ENCODE data around the gene EHD1.

The EHD1 gene

GRCh38 chr11:64887757-64888405, 9.5 kb upstream of the EHD1 start:
- Histone ChIP-seq H3K9me3 (ENCODE audit: insufficient read depth, low read depth, low read length) (no peaks in the 10 kb centered on the region), H3K9ac (ENCODE audit: low read depth, low read length) (no peak overlapping the region; the same call in 1 of the 2 replicates), H3K4me3 (ENCODE audit: low read length) (peak overlapping the region; percentile 28), H3K27me3 (ENCODE audit: insufficient read depth, low read length) (no peaks in the 10 kb centered on the region), H3K4me1 (ENCODE audit: insufficient read depth, low read length) (peaks cover 9% of the 10 kb centered on the region; the same call in 1 of the 2 replicates), H3K36me3 (ENCODE audit: insufficient read depth, low read length) (no peaks in the 10 kb centered on the region), H3K27ac (ENCODE audit: low read depth, low read length) (0 out of 2 replicates have a peak overlapping the region, but pooled peaks have one; percentile 42)
- 23% methylated on average over 34 of the region's 34 CpGs for WGBS

- H3K4me1 ChIP-seq (ENCODE audit: insufficient read depth, low read length), result peaks cover 9% of the 10 kb centered on the region; the same call in 1 of the 2 replicates
- H3K36me3 ChIP-seq (ENCODE audit: insufficient read depth, low read length), result no peaks in the 10 kb centered on the region
- 85% methylated on average over 7 of the region's 8 CpGs for WGBS
- H3K9ac ChIP-seq (ENCODE audit: low read depth, low read length), result no peak overlapping the region
- no peak overlapping the region for H3K27ac ChIP-seq (ENCODE audit: low read depth, low read length)
- H3K9me3 ChIP-seq (ENCODE audit: insufficient read depth, low read depth, low read length), result no peaks in the 10 kb centered on the region
- H3K4me3 ChIP-seq (ENCODE audit: low read length), result no peak overlapping the region
- no peaks in the 10 kb centered on the region for H3K27me3 ChIP-seq (ENCODE audit: insufficient read depth, low read length)
These were observed 8.9 kb upstream of the EHD1 start for GRCh38 chr11:64887234-64887756.

- peaks cover 9% of the 10 kb centered on the region; the same call in 1 of the 2 replicates for H3K4me1 ChIP-seq (ENCODE audit: insufficient read depth, low read length)
- H3K36me3 ChIP-seq (ENCODE audit: insufficient read depth, low read length), result no peaks in the 10 kb centered on the region
- H3K27me3 ChIP-seq (ENCODE audit: insufficient read depth, low read length), result no peaks in the 10 kb centered on the region
- no peak overlapping the region for H3K27ac ChIP-seq (ENCODE audit: low read depth, low read length)
- WGBS, result 94% methylated on average over 14 of the region's 15 CpGs
- no peaks in the 10 kb centered on the region for H3K9me3 ChIP-seq (ENCODE audit: insufficient read depth, low read depth, low read length)
- no peak overlapping the region for H3K9ac ChIP-seq (ENCODE audit: low read depth, low read length)
- H3K4me3 ChIP-seq (ENCODE audit: low read length), result no peak overlapping the region
These were observed 7.2 kb upstream of the EHD1 start for GRCh38 chr11:64885367-64886286.

GRCh38 chr11:64884019-64884418, 5.6 kb upstream of the EHD1 start:
- Histone ChIP-seq H3K36me3 (ENCODE audit: insufficient read depth, low read length) (no peaks in the 10 kb centered on the region), H3K9ac (ENCODE audit: low read depth, low read length) (no peak overlapping the region), H3K27me3 (ENCODE audit: insufficient read depth, low read length) (no peaks in the 10 kb centered on the region), H3K4me1 (ENCODE audit: insufficient read depth, low read length) (peaks cover 16% of the 10 kb centered on the region), H3K27ac (ENCODE audit: low read depth, low read length) (no peak overlapping the region), H3K4me3 (ENCODE audit: low read length) (no peak overlapping the region), H3K9me3 (ENCODE audit: insufficient read depth, low read depth, low read length) (no peaks in the 10 kb centered on the region)
- 91% methylated on average over 8 of the region's 8 CpGs for WGBS

- H3K9ac ChIP-seq (ENCODE audit: low read depth, low read length), result no peak overlapping the region
- H3K9me3 ChIP-seq (ENCODE audit: insufficient read depth, low read depth, low read length), result no peaks in the 10 kb centered on the region
- peaks cover 11% of the 10 kb centered on the region for H3K4me1 ChIP-seq (ENCODE audit: insufficient read depth, low read length)
- no peaks in the 10 kb centered on the region for H3K27me3 ChIP-seq (ENCODE audit: insufficient read depth, low read length)
- no peak overlapping the region for H3K27ac ChIP-seq (ENCODE audit: low read depth, low read length)
- H3K36me3 ChIP-seq (ENCODE audit: insufficient read depth, low read length), result no peaks in the 10 kb centered on the region
- WGBS, result 93% methylated on average over 5 of the region's 5 CpGs
- H3K4me3 ChIP-seq (ENCODE audit: low read length), result no peak overlapping the region
These were observed 5.2 kb upstream of the EHD1 start for GRCh38 chr11:64883575-64883974.

GRCh38 chr11:64882243-64882642, 3.8 kb upstream of the EHD1 start:
- H3K9me3 ChIP-seq (ENCODE audit: insufficient read depth, low read depth, low read length), result no peaks in the 10 kb centered on the region
- 93% methylated on average over 5 of the region's 5 CpGs for WGBS
- peaks cover 8% of the 10 kb centered on the region for H3K4me1 ChIP-seq (ENCODE audit: insufficient read depth, low read length)
- no peak overlapping the region for H3K4me3 ChIP-seq (ENCODE audit: low read length)
- no peaks in the 10 kb centered on the region for H3K36me3 ChIP-seq (ENCODE audit: insufficient read depth, low read length)
- H3K27me3 ChIP-seq (ENCODE audit: insufficient read depth, low read length), result 0 out of 2 replicates have a peak, but pooled peaks cover 6% of the 10 kb centered on the region
- H3K9ac ChIP-seq (ENCODE audit: low read depth, low read length), result no peak overlapping the region
- no peak overlapping the region for H3K27ac ChIP-seq (ENCODE audit: low read depth, low read length)

- H3K27ac ChIP-seq (ENCODE audit: low read depth, low read length), result no peak overlapping the region
- peaks cover 15% of the 10 kb centered on the region for H3K4me1 ChIP-seq (ENCODE audit: insufficient read depth, low read length)
- 94% methylated on average over 8 of the region's 8 CpGs for WGBS
These were observed 3.1 kb upstream of the EHD1 start for GRCh38 chr11:64881476-64881875.

GRCh38 chr11:64880240-64881001, 2.0 kb upstream of the EHD1 start:
- Histone ChIP-seq H3K27ac (ENCODE audit: low read depth, low read length) (no peak overlapping the region), H3K9me3 (ENCODE audit: insufficient read depth, low read depth, low read length) (no peaks in the 10 kb centered on the region), H3K9ac (ENCODE audit: low read depth, low read length) (no peak overlapping the region), H3K36me3 (ENCODE audit: insufficient read depth, low read length) (no peaks in the 10 kb centered on the region), H3K4me1 (ENCODE audit: insufficient read depth, low read length) (peaks cover 16% of the 10 kb centered on the region), H3K27me3 (ENCODE audit: insufficient read depth, low read length) (0 out of 2 replicates have a peak, but pooled peaks cover 6% of the 10 kb centered on the region), H3K4me3 (ENCODE audit: low read length) (no peak overlapping the region)
- 88% methylated on average over 14 of the region's 14 CpGs for WGBS

More at GRCh38 chr11:64881476-64881875, 3.1 kb upstream of the EHD1 start:
- Histone ChIP-seq H3K4me3 (ENCODE audit: low read length) (no peak overlapping the region), H3K36me3 (ENCODE audit: insufficient read depth, low read length) (no peaks in the 10 kb centered on the region), H3K9me3 (ENCODE audit: insufficient read depth, low read depth, low read length) (no peaks in the 10 kb centered on the region), H3K27me3 (ENCODE audit: insufficient read depth, low read length) (0 out of 2 replicates have a peak, but pooled peaks cover 6% of the 10 kb centered on the region), H3K9ac (ENCODE audit: low read depth, low read length) (no peak overlapping the region)

- Histone ChIP-seq H3K9me3 (ENCODE audit: insufficient read depth, low read depth, low read length) (no peaks in the 10 kb centered on the region), H3K9ac (ENCODE audit: low read depth, low read length) (peak overlapping the region; percentile 94), H3K27me3 (ENCODE audit: insufficient read depth, low read length) (0 out of 2 replicates have a peak, but pooled peaks cover 6% of the 10 kb centered on the region), H3K36me3 (ENCODE audit: insufficient read depth, low read length) (0 out of 2 replicates have a peak, but pooled peaks cover 5% of the 10 kb centered on the region), H3K27ac (ENCODE audit: low read depth, low read length) (peak overlapping the region; percentile 79), H3K4me3 (ENCODE audit: low read length) (peak overlapping the region; percentile 97), H3K4me1 (ENCODE audit: insufficient read depth, low read length) (peaks cover 16% of the 10 kb centered on the region)
- 25% methylated on average over 15 of the region's 16 CpGs for WGBS
These were observed 951 bp upstream of the EHD1 start for GRCh38 chr11:64879244-64879900.

GRCh38 chr11:64878223-64878493, 263 bp downstream of the EHD1 start:
- H3K27ac ChIP-seq (ENCODE audit: low read depth, low read length), result no peak overlapping the region
- peaks cover 12% of the 10 kb centered on the region; the same call in 1 of the 2 replicates for H3K36me3 ChIP-seq (ENCODE audit: insufficient read depth, low read length)
- H3K9me3 ChIP-seq (ENCODE audit: insufficient read depth, low read depth, low read length), result no peaks in the 10 kb centered on the region
- peak overlapping the region; percentile 98 for H3K4me3 ChIP-seq (ENCODE audit: low read length)
- peaks cover 16% of the 10 kb centered on the region for H3K4me1 ChIP-seq (ENCODE audit: insufficient read depth, low read length)
- H3K9ac ChIP-seq (ENCODE audit: low read depth, low read length), result peak overlapping the region; percentile 74
- 0 out of 2 replicates have a peak, but pooled peaks cover 6% of the 10 kb centered on the region for H3K27me3 ChIP-seq (ENCODE audit: insufficient read depth, low read length)
- under 1% methylated on average over 21 of the region's 21 CpGs for WGBS

Data from HUES64 (cell line).